GM23338 (cell line): ENCODE measurements around the gene CLSTN1. TPM values are rescaled to one million over a fixed set of nuclear protein-coding genes. Genes with fewer than 3 reads are reported as not detected.

Experiments
- ATAC-seq: fragments of 200-7000 bp; cut with Tn5 transposase; 3 replicates; pipeline ENCODE4 v1.9.1; 2020
- DNase-seq: peaks from one replicate; pipeline ENCODE4 v3.0.0-alpha.2; 2015; ENCODE audit warnings: low spot score
- H2AFZ ChIP-seq: fragments of 200-600 bp; sonication (generic); 2 replicates; pipeline ENCODE4 v1.8.0; 2016; ENCODE audit warnings: antibody characterized with exemption, mild to moderate bottlenecking, moderate library complexity
- H3F3A ChIP-seq: fragments of 200-600 bp; sonication (generic); replicated peaks from 2 replicates; pipeline ENCODE4 v1.8.0; 2017; ENCODE audit warnings: antibody characterized with exemption, mixed run types, low read depth
- H3K27ac ChIP-seq: fragments of 200-600 bp; sonication (generic); 2 replicates; pipeline ENCODE4 v1.6.1; 2016; ENCODE audit warnings: low read depth
- H3K27me3 ChIP-seq: fragments of 200-600 bp; sonication (generic); 2 replicates; pipeline ENCODE4 v1.8.0; 2016; ENCODE audit warnings: mild to moderate bottlenecking, mixed run types, moderate library complexity; ENCODE audit not compliant: insufficient read depth
- H3K36me3 ChIP-seq: fragments of 200-600 bp; sonication (generic); 2 replicates; pipeline ENCODE4 v1.8.0; 2016; ENCODE audit warnings: mild to moderate bottlenecking; ENCODE audit not compliant: insufficient read depth
- H3K4me1 ChIP-seq: fragments of 200-600 bp; sonication (generic); 2 replicates; pipeline ENCODE4 v1.8.0; 2016; ENCODE audit warnings: mild to moderate bottlenecking, moderate library complexity; ENCODE audit not compliant: insufficient read depth
- H3K4me2 ChIP-seq: fragments of 200-600 bp; sonication (generic); 2 replicates; pipeline ENCODE4 v1.7.1; 2017; ENCODE audit warnings: mixed run types
- H3K4me3 ChIP-seq: fragments of 200-600 bp; sonication (generic); 2 replicates; pipeline ENCODE4 v1.6.1; 2016; ENCODE audit warnings: mixed run types
- H3K79me2 ChIP-seq: fragments of 200-600 bp; sonication (generic); replicated peaks from 2 replicates; pipeline ENCODE4 v1.8.0; 2017; ENCODE audit warnings: mild to moderate bottlenecking; ENCODE audit not compliant: insufficient read depth
- H3K9me2 ChIP-seq: fragments of 200-600 bp; sonication (generic); 2 replicates; pipeline ENCODE4 v1.8.0; 2017; ENCODE audit not compliant: insufficient read depth
- H4K20me1 ChIP-seq: fragments of 200-600 bp; sonication (generic); replicated peaks from 2 replicates; pipeline ENCODE4 v1.8.0; 2017; ENCODE audit warnings: mild to moderate bottlenecking; ENCODE audit not compliant: insufficient read depth
- H3K27ac Mint-ChIP-seq: 2 replicates; pipeline ENCODE4 v1.8.0; 2020; ENCODE audit warnings: inconsistent platforms, mild to moderate bottlenecking, moderate library complexity, mixed read lengths
- H3K27me3 Mint-ChIP-seq: 3 replicates; pipeline ENCODE4 v1.8.0; 2022; ENCODE audit warnings: low read depth, mild to moderate bottlenecking, moderate library complexity, mixed read lengths, inconsistent platforms; ENCODE audit not compliant: insufficient read depth, poor library complexity
- H3K36me3 Mint-ChIP-seq: 3 replicates; pipeline ENCODE4 v1.8.0; 2021; ENCODE audit warnings: low read depth, mild to moderate bottlenecking, inconsistent platforms, moderate library complexity, mixed read lengths
- H3K4me1 Mint-ChIP-seq: 3 replicates; pipeline ENCODE4 v1.8.0; 2020; ENCODE audit warnings: mild to moderate bottlenecking, inconsistent platforms, mixed read lengths
- H3K4me3 Mint-ChIP-seq: 3 replicates; pipeline ENCODE4 v1.8.0; 2021; ENCODE audit warnings: moderate library complexity, mild to moderate bottlenecking, inconsistent platforms, mixed read lengths
- H3K9me3 Mint-ChIP-seq: 3 replicates; pipeline ENCODE4 v1.8.0; 2020; ENCODE audit warnings: moderate library complexity, mild to moderate bottlenecking, inconsistent platforms, mixed read lengths
- CREB1 ChIP-seq: fragments of 250-450 bp; sonication (Bioruptor Pico); IDR thresholded peaks from 2 replicates; pipeline ENCODE4 v1.5.0; 2020; ENCODE audit warnings: low read depth, mild to moderate bottlenecking, moderate library complexity
- CTCF ChIP-seq, 2 experiments: fragments of 200-600 bp in 1 of 2; sonication (generic) in 1 of 2; conservative IDR thresholded peaks; 2 replicates each; pipeline versions ENCODE4 v1.5.1 to v1.6.1; 2016 to 2017; ENCODE audit warnings: antibody characterized with exemption in 2 of 2, low read depth in 2 of 2, mild to moderate bottlenecking in 2 of 2, moderate library complexity in 1 of 2
- ETS1 ChIP-seq: IDR thresholded peaks from 2 replicates; pipeline ENCODE4 v1.6.1; 2016; ENCODE audit warnings: antibody characterized with exemption
- EZH2 ChIP-seq: fragments of 200-600 bp; sonication (generic); IDR thresholded peaks from one replicate; pipeline ENCODE4 v1.8.0; 2017; ENCODE audit warnings: antibody characterized with exemption, mild to moderate bottlenecking, low read depth; ENCODE audit not compliant: unreplicated experiment
- EZH2phosphoT487 ChIP-seq: fragments of 200-600 bp; sonication (generic); IDR thresholded peaks from one replicate; pipeline ENCODE4 v1.8.1; 2018; ENCODE audit warnings: antibody characterized with exemption; ENCODE audit not compliant: unreplicated experiment
- JUNB ChIP-seq: IDR thresholded peaks from one replicate; pipeline ENCODE4 v1.6.1; 2016; ENCODE audit warnings: antibody characterized with exemption; ENCODE audit not compliant: unreplicated experiment
- NANOG ChIP-seq: IDR thresholded peaks from 2 replicates; pipeline ENCODE4 v1.6.1; 2016; ENCODE audit warnings: antibody characterized with exemption, borderline replicate concordance
- POLR2AphosphoS5 ChIP-seq: IDR thresholded peaks from 2 replicates; pipeline ENCODE4 v1.6.1; 2016; ENCODE audit warnings: antibody characterized with exemption, low read depth
- REST ChIP-seq: IDR thresholded peaks from one replicate; pipeline ENCODE4 v1.6.1; 2018; ENCODE audit warnings: antibody characterized with exemption; ENCODE audit not compliant: unreplicated experiment
- STAT1 ChIP-seq: IDR thresholded peaks from one replicate; pipeline ENCODE4 v1.6.1; 2016; ENCODE audit warnings: antibody characterized with exemption; ENCODE audit not compliant: unreplicated experiment
- ZNF114 ChIP-seq: fragments of 250-450 bp; sonication (Bioruptor Pico); IDR thresholded peaks from 2 replicates; pipeline ENCODE4 v1.5.0; 2020; ENCODE audit warnings: mild to moderate bottlenecking, moderate library complexity
- ZNF331 ChIP-seq: fragments of 250-450 bp; sonication (Bioruptor Pico); IDR thresholded peaks from 2 replicates; pipeline ENCODE4 v1.5.0; 2020; ENCODE audit warnings: low read depth, mild to moderate bottlenecking, moderate library complexity
- ZNF462 ChIP-seq: fragments of 250-450 bp; sonication (Bioruptor Pico); IDR thresholded peaks from 2 replicates; pipeline ENCODE4 v1.5.0; 2020; ENCODE audit warnings: mild to moderate bottlenecking, moderate library complexity
- polyA plus RNA-seq: library from polyadenylated mRNA; unstranded; fragments of >200 nt; fragmentation: Nextera tagmentation; extraction: Ambion mirVana; gene quantifications from 2 replicates; pipeline ENCODE4 v1.2.1, GENCODE V29; 2016
- total RNA-seq: library from RNA; depleted of rRNA; stranded (reverse); fragments of >200 nt; shearing (Covaris generic); gene quantifications from 2 replicates; pipeline ENCODE4 v1.2.3, GENCODE V29; 2014

CLSTN1 gene
- total and polyA plus RNA-seq, 2 experiments from 2014 or later = 38.5 to 66.2 TPM

- H3K4me1 Mint-ChIP-seq = peaks cover 40% of the 10 kb centered on the region
- H3K27me3 ChIP-seq = peaks cover 43% of the 10 kb centered on the region
- no peaks in the 10 kb centered on the region for H3K9me3 Mint-ChIP-seq
- no peak overlapping the region for H3K27ac ChIP-seq
- ATAC-seq = peak; percentile 52
- H4K20me1 ChIP-seq = peaks cover 25% of the 10 kb centered on the region
- H3K4me3 Mint-ChIP-seq = peak overlapping the region; percentile 69
- H3F3A ChIP-seq = peaks cover 24% of the 10 kb centered on the region; the same call in 1 of the 2 replicates
- peaks cover 4% of the 10 kb centered on the region; the same call in 1 of the 3 replicates for H3K36me3 Mint-ChIP-seq
- no peaks in the 10 kb centered on the region for H3K9me2 ChIP-seq
- peaks cover 25% of the 10 kb centered on the region for H3K4me1 ChIP-seq
- H3K36me3 ChIP-seq = no peaks in the 10 kb centered on the region
- peaks cover 28% of the 10 kb centered on the region for H3K79me2 ChIP-seq
- H3K4me3 ChIP-seq = peak overlapping the region; percentile 87
- H3K4me2 ChIP-seq = peak overlapping the region; percentile 96
- H3K27me3 Mint-ChIP-seq = peaks cover 22% of the 10 kb centered on the region
- no peak overlapping the region for H3K27ac Mint-ChIP-seq
- peak overlapping the region; percentile 99 for H2AFZ ChIP-seq
- DNase-seq = peak; percentile 77
- TF ChIP-seq STAT1 (no peak), CREB1 (CRISPR knock-in tag) (no peak), JUNB (no peak), EZH2 (no peak), ZNF114 (no peak), ZNF462 (CRISPR knock-in tag) (no peak), NANOG (no peak), ETS1 (no peak), POLR2AphosphoS5 (no peak), CTCF (conservative IDR thresholded peaks at IDR 0.05; ENCODE audit: low read depth in 2 of 2) (no peak), REST (no peak), EZH2phosphoT487 (no peak), ZNF331 (CRISPR knock-in tag) (no peak)
Observed at GRCh38 chr1:9825093-9826074, 1.6 kb upstream of the CLSTN1 start.
